GM18870 (cell line): ENCODE results near the gene FAM107B.
"Not testable (repeated sequence)": the region's sequence is repeated elsewhere in the genome, so short reads cannot be mapped to it uniquely, and the experiment has no call there.

Experiments used
- ATAC-seq: cut with Tn5 transposase; IDR thresholded peaks from one replicate; pipeline ENCODE4 v1.9.1; 2021; ENCODE audit warnings: moderate library complexity; ENCODE audit not compliant: unreplicated experiment

Gene FAM107B

DNA sequence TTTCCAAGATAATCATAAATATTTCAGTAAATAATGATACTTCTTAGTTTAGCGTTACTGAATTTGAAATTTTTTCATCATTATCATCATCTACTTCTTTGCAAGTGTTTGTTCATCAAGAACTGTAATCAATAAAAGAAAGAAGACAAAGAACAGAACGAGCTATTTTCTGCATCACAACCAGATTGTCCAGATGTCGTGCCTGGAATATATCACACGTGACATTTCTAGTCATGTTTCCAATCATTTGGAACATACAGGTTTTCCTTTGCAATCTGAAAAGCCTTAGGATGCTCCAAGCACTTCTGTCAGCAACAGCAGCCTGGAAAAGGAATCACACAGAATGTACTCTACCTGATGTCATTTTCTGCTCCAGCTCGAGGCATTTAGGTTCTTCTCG lies 107.4 kb downstream of the FAM107B start:
- ATAC-seq, result no peak

DNA sequence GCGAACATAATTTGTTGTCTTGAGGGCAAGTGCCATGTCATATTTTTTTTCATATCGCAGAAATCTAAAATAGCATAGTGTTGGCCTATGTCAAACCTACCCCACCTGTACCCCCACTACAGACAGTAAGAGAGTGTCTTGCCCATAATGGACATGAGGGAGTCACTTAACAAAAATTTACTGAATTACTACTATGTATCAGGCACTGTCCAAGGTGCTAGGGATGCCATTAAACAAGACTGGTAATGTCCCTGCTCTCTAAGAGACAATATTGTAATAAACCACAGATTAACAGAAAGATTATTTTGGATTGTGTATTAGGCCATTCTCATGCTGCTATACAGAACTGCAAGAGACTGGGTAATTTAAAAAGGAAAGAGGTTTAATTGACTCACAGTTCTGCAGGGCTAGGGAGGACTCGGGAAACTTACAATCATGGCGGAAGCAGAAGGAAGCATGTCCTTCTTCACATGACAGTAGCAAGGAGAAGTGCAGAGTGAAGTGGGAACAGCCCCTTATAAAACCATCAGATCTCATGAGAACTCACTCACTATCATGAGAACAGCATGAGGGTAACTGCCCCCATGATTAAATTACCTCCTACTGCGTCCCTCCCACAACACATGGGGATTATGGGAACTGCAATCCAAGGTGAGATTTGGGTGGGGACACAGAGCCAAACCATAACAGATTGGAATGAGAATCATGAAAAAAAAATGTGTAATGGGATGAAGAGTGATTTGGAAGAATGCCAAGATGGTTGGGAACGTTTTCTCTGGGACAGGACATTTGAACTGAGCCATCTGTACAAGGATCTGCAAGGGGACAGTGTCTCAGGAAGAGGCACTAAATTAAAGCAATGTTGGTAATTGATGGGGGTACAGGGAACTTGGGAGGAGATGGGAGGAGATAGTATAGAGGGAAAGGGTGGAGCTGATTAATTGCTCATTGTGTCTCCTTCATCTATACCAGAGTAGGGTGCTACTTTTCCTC lies 108.5 kb downstream of the FAM107B start:
- ATAC-seq, result no peak

DNA sequence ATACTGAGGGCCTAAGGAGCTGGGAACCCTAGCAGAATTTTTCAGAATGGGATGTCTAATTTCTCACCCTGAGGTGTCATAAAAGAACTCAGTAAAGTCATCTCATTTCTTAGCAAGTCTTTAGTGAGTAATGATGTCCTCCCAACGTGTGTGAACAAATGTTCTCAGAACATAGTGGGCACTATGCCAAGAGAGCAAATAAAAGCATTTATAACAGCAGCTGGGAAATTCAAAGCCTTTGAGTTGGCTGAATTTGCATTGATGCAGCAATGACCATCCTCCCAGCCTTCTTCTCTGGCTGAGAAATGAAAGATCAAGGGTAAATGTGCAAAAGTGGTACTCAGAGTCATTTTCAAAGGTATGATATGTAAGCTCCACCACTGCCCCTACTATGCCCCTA lies 109.4 kb downstream of the FAM107B start:
- no peak for ATAC-seq

GRCh38 chr10:14664345-14664744 lies 110.4 kb downstream of the FAM107B start:
- ATAC-seq, result no peak

- ATAC-seq, result no peak
These were observed 112.9 kb downstream of the FAM107B start for GRCh38 chr10:14661818-14662217.

DNA sequence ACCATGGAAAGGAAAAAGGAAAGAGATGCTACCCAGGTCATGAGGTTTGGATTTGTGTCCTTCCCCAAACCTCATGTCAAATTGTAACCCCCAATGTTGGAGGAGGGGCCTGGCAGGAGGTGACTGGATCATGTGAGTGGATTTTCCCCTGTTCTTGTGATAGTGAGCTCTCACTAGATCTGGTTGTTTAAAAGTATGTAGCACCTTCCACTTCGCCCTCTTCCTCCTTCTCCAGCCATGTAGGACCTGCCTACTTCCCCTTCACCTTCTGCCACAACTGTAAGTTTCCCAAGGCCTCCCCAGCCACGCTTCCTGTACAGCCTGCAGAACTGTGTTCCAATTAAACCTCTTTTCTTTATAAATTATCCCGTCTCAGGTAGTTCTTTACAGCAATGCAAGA lies 113.9 kb downstream of the FAM107B start:
- no peak for ATAC-seq

- peak; percentile 85 for ATAC-seq
These were observed 115.0 kb downstream of the FAM107B start for GRCh38 chr10:14659626-14660196.

DNA sequence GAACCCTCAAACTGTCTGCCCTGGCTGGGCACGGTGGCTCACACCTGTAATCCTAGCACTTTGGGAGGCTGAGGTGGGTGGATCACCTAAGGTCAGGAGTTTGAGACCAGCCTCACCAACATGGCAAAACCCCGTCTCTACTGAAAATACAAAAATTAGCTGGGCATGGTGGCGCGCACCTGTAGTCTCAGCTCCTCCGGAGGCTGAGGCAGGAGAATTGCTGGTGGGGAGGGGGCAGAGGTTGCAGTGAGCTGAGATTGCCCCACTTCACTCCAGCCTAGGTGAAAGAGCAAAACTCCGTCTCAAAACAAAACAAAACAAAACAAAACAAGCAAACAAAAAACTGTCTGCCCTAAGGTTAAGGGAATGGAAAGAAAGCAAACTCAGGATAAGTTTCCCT lies 115.6 kb downstream of the FAM107B start:
- not testable (repeated sequence) for ATAC-seq

- ATAC-seq, result no peak
These were observed 116.2 kb downstream of the FAM107B start for GRCh38 chr10:14658331-14659127.

- ATAC-seq, result no peak
These were observed 118.5 kb downstream of the FAM107B start for GRCh38 chr10:14656052-14656730.

DNA sequence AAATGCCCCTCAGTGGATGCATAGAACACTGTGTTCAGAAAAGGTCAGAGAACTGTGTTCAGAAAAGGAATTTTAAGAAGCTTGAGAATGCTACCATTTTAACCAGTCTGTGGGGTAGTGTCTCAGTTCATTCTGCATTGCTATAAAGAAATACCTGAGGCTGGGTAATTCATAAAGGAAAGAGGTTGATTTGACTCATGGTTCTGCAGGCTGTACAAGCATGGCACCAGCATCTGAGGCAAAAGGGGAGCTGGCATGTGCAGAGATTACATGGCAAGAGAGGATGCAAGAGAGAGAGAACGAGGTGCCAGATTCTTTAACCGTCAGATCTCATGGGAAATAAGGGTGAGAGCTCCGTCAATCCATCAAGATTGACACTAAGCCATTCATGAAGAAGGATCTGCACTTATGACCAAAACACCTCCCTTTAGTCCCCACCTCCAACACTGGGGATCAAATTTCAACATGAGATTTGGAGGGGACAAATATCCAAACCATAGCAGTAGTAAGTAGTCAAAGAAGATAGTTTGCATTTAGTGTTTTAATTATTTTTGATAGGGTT lies 119.8 kb downstream of the FAM107B start:
- no peak for ATAC-seq

- ATAC-seq, result no peak
These were observed 121.2 kb downstream of the FAM107B start for GRCh38 chr10:14653271-14654161.

GRCh38 chr10:14652816-14653215 lies 121.9 kb downstream of the FAM107B start:
- no peak for ATAC-seq

DNA sequence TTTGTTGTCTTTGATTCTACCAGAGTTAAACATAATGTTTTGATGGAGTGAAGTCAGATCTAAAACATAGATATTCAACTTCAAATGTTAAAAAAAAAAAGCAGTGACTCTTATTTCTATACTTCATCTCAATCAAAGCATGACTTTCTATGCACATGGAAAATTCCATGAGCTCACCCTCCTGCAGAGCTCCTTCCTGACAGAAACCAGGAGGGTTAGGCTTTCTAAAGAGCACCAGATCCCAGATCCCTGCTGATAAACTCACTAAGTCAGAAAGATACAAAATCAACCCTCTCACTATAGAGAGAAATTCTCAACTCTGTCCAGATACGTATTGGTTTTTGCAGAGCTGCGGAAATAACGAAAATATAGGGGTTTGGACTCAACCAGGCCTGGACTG lies 122.6 kb downstream of the FAM107B start:
- ATAC-seq, result no peak

DNA sequence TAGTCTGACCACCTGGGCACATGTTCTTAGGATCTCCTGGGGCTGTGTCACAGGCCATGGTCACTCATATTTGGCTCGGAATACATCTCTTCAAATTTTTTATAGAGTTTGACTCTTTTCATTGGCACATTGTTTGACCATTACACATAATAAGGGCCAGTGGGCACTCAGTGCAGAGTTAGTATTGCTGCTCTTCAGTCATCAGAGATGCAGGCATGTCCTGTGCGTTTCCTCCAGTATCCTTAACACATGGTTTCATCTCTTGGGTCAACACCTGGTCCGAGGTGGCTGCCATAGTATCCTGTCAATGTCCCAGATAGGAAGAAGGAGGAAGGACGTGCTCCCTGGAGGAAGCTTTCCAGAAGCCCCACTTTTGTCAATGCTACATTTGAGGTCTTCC lies 125.0 kb downstream of the FAM107B start:
- ATAC-seq, result no peak

GRCh38 chr10:14648946-14649345 lies 125.8 kb downstream of the FAM107B start:
- no peak for ATAC-seq

GRCh38 chr10:14648005-14648765 lies 126.5 kb downstream of the FAM107B start:
- ATAC-seq, result peak; percentile 93

- ATAC-seq, result no peak
These were observed 129.3 kb downstream of the FAM107B start for GRCh38 chr10:14645239-14645960.
